ENCODE results near the gene GSTM2. TPM values are rescaled to one million over a fixed set of nuclear protein-coding genes. Genes with fewer than 3 reads are reported as not detected.
A peak's percentile ranks its signal among the peaks of the same experiment; 100 is the strongest.

Gene GSTM2
- total and polyA plus RNA-seq, 2 experiments from 2014 or later, result 78.5 to 117 TPM

- Histone ChIP-seq H3K9me3 (ENCODE audit: low read depth) (no peaks in the 10 kb centered on the region), H3K27ac (no peak overlapping the region), H3K4me1 (ENCODE audit: low read depth) (peaks cover 8% of the 10 kb centered on the region), H3K36me3 (no peaks in the 10 kb centered on the region), H3K4me3 (no peak overlapping the region), H3K27me3 (peaks cover 7% of the 10 kb centered on the region)
- no peak for DNase-seq (ENCODE audit: low read depth in 1 of 2, low spot score in 1 of 2)
- TF ChIP-seq, protein P1, sequence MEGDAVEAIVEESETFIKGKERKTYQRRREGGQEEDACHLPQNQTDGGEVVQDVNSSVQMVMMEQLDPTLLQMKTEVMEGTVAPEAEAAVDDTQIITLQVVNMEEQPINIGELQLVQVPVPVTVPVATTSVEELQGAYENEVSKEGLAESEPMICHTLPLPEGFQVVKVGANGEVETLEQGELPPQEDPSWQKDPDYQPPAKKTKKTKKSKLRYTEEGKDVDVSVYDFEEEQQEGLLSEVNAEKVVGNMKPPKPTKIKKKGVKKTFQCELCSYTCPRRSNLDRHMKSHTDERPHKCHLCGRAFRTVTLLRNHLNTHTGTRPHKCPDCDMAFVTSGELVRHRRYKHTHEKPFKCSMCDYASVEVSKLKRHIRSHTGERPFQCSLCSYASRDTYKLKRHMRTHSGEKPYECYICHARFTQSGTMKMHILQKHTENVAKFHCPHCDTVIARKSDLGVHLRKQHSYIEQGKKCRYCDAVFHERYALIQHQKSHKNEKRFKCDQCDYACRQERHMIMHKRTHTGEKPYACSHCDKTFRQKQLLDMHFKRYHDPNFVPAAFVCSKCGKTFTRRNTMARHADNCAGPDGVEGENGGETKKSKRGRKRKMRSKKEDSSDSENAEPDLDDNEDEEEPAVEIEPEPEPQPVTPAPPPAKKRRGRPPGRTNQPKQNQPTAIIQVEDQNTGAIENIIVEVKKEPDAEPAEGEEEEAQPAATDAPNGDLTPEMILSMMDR (IDR thresholded peaks at IDR 0.05; ENCODE audit: low read depth, low read length), result no peak
These were observed 30.4 kb upstream of the GSTM2 start for GRCh38 chr1:109637446-109637845.

DNA sequence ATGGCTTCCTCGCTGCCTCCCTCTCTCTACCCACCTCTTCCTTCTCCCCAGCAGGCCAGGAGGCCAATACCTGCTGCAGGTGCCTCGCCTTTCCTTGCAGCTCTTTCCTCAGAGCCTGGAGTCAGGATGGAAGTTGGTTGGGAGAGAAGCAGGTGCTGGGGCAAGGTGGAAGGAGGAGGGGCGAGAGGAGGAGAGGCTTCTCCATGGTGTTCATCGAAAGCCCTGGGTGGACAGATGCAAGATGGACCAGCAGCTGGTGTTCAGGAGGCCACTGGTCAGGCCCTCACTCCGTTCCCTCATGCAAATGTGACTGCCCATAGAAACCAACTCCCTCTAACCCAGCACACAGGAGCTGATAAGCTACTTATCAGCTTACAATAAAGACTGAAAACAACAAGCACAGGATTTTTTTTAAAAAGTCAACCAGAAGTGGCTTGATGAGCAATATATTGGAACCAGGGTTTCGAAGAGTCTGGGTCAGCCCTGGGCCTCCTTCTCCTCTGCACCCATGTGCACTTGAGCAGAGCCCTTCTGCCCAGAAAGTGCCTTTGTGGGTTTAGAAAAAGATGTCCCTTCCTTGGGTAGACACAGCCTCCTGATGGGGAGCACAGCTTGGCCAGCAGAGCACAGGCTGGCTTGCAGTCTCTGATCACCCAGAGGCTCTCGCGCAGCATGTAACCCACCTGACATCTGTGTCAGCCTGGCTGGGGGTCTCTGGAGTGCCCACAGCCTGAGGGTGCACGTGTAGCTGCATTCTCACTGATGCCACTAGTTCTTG, 28.6 kb upstream of the GSTM2 start:
- Histone ChIP-seq H3K4me1 (ENCODE audit: low read depth) (peaks cover 8% of the 10 kb centered on the region), H3K36me3 (no peaks in the 10 kb centered on the region), H3K27me3 (peaks cover 7% of the 10 kb centered on the region), H3K9me3 (ENCODE audit: low read depth) (no peaks in the 10 kb centered on the region), H3K27ac (no peak overlapping the region), H3K4me3 (no peak overlapping the region)
- no peak for DNase-seq (ENCODE audit: low read depth in 1 of 2, low spot score in 1 of 2)
- TF ChIP-seq, protein P1 (IDR thresholded peaks at IDR 0.05; ENCODE audit: low read depth, low read length), result no peak

- H3K27me3 ChIP-seq, result peaks cover 7% of the 10 kb centered on the region
- H3K4me3 ChIP-seq, result no peak overlapping the region
- no peak overlapping the region for H3K27ac ChIP-seq
- TF ChIP-seq, protein P1 (IDR thresholded peaks at IDR 0.05; ENCODE audit: low read depth, low read length), result no peak
- H3K4me1 ChIP-seq (ENCODE audit: low read depth), result peaks cover 8% of the 10 kb centered on the region
- H3K36me3 ChIP-seq, result no peaks in the 10 kb centered on the region
- DNase-seq (ENCODE audit: low read depth in 1 of 2, low spot score in 1 of 2), result no peak
- H3K9me3 ChIP-seq (ENCODE audit: low read depth), result no peaks in the 10 kb centered on the region
These were observed 28.0 kb upstream of the GSTM2 start for GRCh38 chr1:109639841-109640184.

- Histone ChIP-seq H3K9me3 (ENCODE audit: low read depth) (no peaks in the 10 kb centered on the region), H3K36me3 (no peaks in the 10 kb centered on the region), H3K4me1 (ENCODE audit: low read depth) (peaks cover 8% of the 10 kb centered on the region), H3K27me3 (peaks cover 7% of the 10 kb centered on the region), H3K4me3 (no peak overlapping the region), H3K27ac (no peak overlapping the region)
- peak; percentile 77 to 81 for DNase-seq (ENCODE audit: low read depth in 1 of 2, low spot score in 1 of 2)
- TF ChIP-seq, protein P1 (IDR thresholded peaks at IDR 0.05; ENCODE audit: low read depth, low read length), result peak; percentile 93
These were observed 27.5 kb upstream of the GSTM2 start for GRCh38 chr1:109640285-109640865.

DNA sequence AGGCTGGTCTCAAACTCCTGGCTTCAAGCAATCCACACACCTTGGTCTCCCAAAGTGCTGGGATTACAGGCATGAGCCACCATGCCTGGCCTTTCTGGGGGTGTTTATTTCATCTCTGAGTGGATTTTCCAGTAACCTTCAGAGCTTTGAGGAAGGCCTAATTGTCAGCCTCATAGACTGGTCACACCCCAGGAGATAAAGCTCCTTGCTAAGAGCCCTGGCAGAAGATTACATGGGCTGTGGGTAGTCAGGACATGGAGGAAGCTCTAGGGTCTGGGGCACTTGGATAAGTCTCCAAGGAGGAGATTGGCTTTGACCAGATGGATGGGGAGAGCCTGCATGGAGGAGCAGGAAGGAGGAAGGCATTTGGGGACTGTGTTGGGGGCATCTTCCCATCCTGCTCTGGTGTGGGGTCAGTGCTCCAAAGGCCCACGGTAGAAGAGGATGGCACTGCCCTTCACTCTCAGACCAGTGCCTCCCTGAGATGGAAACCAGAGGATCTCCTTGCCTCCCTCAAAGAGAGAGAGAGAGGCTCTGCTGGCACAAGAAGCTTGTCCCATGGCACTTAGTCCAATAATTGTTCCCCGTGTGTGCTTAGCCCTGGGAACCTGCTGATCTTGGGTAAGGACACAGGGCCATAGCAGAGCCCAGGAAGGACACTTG, 26.6 kb upstream of the GSTM2 start:
- no peak for DNase-seq (ENCODE audit: low read depth in 1 of 2, low spot score in 1 of 2)
- peaks cover 7% of the 10 kb centered on the region for H3K27me3 ChIP-seq

More for the DNA sequence above, 26.6 kb upstream of the GSTM2 start:
- no peaks in the 10 kb centered on the region for H3K9me3 ChIP-seq (ENCODE audit: low read depth)
- TF ChIP-seq, protein P1 (IDR thresholded peaks at IDR 0.05; ENCODE audit: low read depth, low read length), result no peak
- H3K27ac ChIP-seq, result no peak overlapping the region
- peaks cover 2% of the 10 kb centered on the region for H3K4me1 ChIP-seq (ENCODE audit: low read depth)
- no peaks in the 10 kb centered on the region for H3K36me3 ChIP-seq
- H3K4me3 ChIP-seq, result no peak overlapping the region
